Nucleus accumbens (tissue), 56 donors: Measurements from ENCODE around the gene BOD1L2.

Experiments
- DNase-seq, 56 donors: peaks; one replicate each; lab custom pipeline; 2025; lab: John Stamatoyannopoulos, UW

Gene BOD1L2

GRCh38 chr18:57149531-57149930 lies 2.6 kb downstream of the BOD1L2 start:
- DNase-seq = no peak

GRCh38 chr18:57150081-57150480 lies 3.2 kb downstream of the BOD1L2 start:
- no peak for DNase-seq

- no peak for DNase-seq
Observed at GRCh38 chr18:57150828-57151227, 3.9 kb downstream of the BOD1L2 start.

- no peak for DNase-seq
Observed at GRCh38 chr18:57154191-57154830, 7.4 kb downstream of the BOD1L2 start.

- no peak for DNase-seq
Observed at GRCh38 chr18:57164401-57164800, 17.5 kb downstream of the BOD1L2 start.

GRCh38 chr18:57167617-57168308 lies 20.9 kb downstream of the BOD1L2 start:
- no peak for DNase-seq

- no peak for DNase-seq
Observed at GRCh38 chr18:57171026-57171425, 24.1 kb downstream of the BOD1L2 start.

- DNase-seq = peak in 6 of 56 donors; percentile 3 to 33 (median 6)
Observed at GRCh38 chr18:57175532-57175931, 28.6 kb downstream of the BOD1L2 start.

- DNase-seq = no peak
Observed at GRCh38 chr18:57185434-57185833, 38.5 kb downstream of the BOD1L2 start.

- no peak for DNase-seq
Observed at GRCh38 chr18:57188851-57189557, 42.1 kb downstream of the BOD1L2 start.

GRCh38 chr18:57190026-57190425 lies 43.1 kb downstream of the BOD1L2 start:
- no peak for DNase-seq

GRCh38 chr18:57194070-57194469 lies 47.2 kb downstream of the BOD1L2 start:
- no peak for DNase-seq

GRCh38 chr18:57194622-57195021 lies 47.7 kb downstream of the BOD1L2 start:
- no peak for DNase-seq

GRCh38 chr18:57195341-57195740 lies 48.5 kb downstream of the BOD1L2 start:
- DNase-seq = no peak

- DNase-seq = no peak
Observed at GRCh38 chr18:57197261-57197660, 50.4 kb downstream of the BOD1L2 start.

GRCh38 chr18:57198073-57198472 lies 51.2 kb downstream of the BOD1L2 start:
- no peak for DNase-seq
